Suprapubic skin (tissue), 4 donors: ENCODE measurements around the gene NBEA. TPM values are rescaled to one million over a fixed set of nuclear protein-coding genes. Genes with fewer than 3 reads are reported as not detected.

Experiments used
- DNase-seq, 2 donors: peaks; one replicate each; pipeline ENCODE4 v3.0.0-alpha.2; 2019; ENCODE audit warnings: low spot score in 2 of 2
- H3K27ac ChIP-seq: fragments of 200-600 bp; sonication (generic); one replicate; pipeline ENCODE4 v1.5.1; 2019
- H3K27me3 ChIP-seq: fragments of 200-600 bp; sonication (generic); one replicate; pipeline ENCODE4 v1.5.1; 2019
- H3K36me3 ChIP-seq: fragments of 200-600 bp; sonication (generic); one replicate; pipeline ENCODE4 v1.5.1; 2019
- H3K4me1 ChIP-seq: fragments of 200-600 bp; sonication (generic); one replicate; pipeline ENCODE4 v1.5.1; 2019
- H3K4me3 ChIP-seq: fragments of 200-600 bp; sonication (generic); one replicate; pipeline ENCODE4 v1.5.1; 2019; ENCODE audit warnings: mild to moderate bottlenecking
- H3K9me3 ChIP-seq: fragments of 200-600 bp; sonication (generic); one replicate; pipeline ENCODE4 v1.5.1; 2019
- EP300 ChIP-seq: sonication (generic); formaldehyde crosslinking; IDR thresholded peaks from one replicate; pipeline ENCODE4 v1.6.1; 2017; ENCODE audit warnings: antibody characterized with exemption
- POLR2A ChIP-seq, 2 donors: fragments of 450-650 bp; IDR thresholded peaks; one replicate each; pipeline ENCODE4 v1.6.1; 2017; ENCODE audit warnings: antibody characterized with exemption in 2 of 2, mild to moderate bottlenecking in 2 of 2, moderate library complexity in 2 of 2
- POLR2AphosphoS5 ChIP-seq, 3 donors: sonication (generic); formaldehyde crosslinking; IDR thresholded peaks; one replicate each; pipeline ENCODE4 v1.6.1; 2017; ENCODE audit warnings: antibody characterized with exemption in 3 of 3
- WGBS: methylation state at CpG from one replicate; pipeline ENCODE4 v1.1.5; 2018; 5-methylcytosine and 5-hydroxymethylcytosine counted together
- total RNA-seq, 4 donors: library from RNA; depleted of rRNA; stranded (reverse); fragments of >200 nt; gene quantifications; one replicate each; pipeline ENCODE4 v1.1.0, GENCODE V29; 2016
- TF ChIP-seq, protein P1 (sequence below), 2 donors: fragments of 200-600 bp in 1 of 2; fragments of 450-650 bp in 1 of 2; sonication (generic) in 1 of 2; IDR thresholded peaks; one replicate each; pipeline ENCODE4 v1.5.1; 2016 to 2019; ENCODE audit warnings: antibody characterized with exemption in 2 of 2, mild to moderate bottlenecking in 1 of 2, moderate library complexity in 1 of 2

Gene NBEA
- total RNA-seq, 4 donors from 2014 or later = 3.1 to 9.7 (median 4.1) TPM

DNA sequence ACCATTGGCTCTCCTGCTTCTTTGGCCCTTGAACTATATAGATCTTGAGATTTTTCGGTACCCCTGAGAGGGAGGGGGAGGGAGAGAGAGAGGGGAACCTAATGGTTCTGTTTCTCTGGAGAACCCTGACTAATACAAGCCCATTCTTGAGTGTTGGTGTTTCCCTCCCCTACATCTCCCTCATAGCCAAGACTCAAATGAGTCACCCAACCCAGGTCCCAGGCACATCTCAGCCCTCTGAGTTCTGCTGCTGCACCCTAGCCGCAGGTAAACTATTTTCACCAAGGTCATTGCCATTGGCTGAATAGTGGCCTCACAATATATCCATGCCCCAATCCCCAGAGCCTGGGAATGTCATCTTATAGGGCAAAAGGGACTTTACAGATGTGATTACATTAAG, 760.2 kb downstream of the NBEA start:
- WGBS = 86% methylated on average over 2 of the region's 2 CpGs
- Histone ChIP-seq H3K9me3 (no peaks in the 10 kb centered on the region), H3K36me3 (no peaks in the 10 kb centered on the region), H3K4me1 (peaks cover 4% of the 10 kb centered on the region), H3K27me3 (no peaks in the 10 kb centered on the region), H3K4me3 (no peak overlapping the region), H3K27ac (no peak overlapping the region)
- DNase-seq = peak; percentile 4 to 11
- TF ChIP-seq, protein P1, sequence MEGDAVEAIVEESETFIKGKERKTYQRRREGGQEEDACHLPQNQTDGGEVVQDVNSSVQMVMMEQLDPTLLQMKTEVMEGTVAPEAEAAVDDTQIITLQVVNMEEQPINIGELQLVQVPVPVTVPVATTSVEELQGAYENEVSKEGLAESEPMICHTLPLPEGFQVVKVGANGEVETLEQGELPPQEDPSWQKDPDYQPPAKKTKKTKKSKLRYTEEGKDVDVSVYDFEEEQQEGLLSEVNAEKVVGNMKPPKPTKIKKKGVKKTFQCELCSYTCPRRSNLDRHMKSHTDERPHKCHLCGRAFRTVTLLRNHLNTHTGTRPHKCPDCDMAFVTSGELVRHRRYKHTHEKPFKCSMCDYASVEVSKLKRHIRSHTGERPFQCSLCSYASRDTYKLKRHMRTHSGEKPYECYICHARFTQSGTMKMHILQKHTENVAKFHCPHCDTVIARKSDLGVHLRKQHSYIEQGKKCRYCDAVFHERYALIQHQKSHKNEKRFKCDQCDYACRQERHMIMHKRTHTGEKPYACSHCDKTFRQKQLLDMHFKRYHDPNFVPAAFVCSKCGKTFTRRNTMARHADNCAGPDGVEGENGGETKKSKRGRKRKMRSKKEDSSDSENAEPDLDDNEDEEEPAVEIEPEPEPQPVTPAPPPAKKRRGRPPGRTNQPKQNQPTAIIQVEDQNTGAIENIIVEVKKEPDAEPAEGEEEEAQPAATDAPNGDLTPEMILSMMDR (IDR thresholded peaks at IDR 0.05) = no peak
- TF ChIP-seq EP300 = no peak
- no peak for TF ChIP-seq POLR2A (IDR thresholded peaks at IDR 0.05)
- TF ChIP-seq POLR2AphosphoS5 (IDR thresholded peaks at IDR 0.05) = no peak

DNA sequence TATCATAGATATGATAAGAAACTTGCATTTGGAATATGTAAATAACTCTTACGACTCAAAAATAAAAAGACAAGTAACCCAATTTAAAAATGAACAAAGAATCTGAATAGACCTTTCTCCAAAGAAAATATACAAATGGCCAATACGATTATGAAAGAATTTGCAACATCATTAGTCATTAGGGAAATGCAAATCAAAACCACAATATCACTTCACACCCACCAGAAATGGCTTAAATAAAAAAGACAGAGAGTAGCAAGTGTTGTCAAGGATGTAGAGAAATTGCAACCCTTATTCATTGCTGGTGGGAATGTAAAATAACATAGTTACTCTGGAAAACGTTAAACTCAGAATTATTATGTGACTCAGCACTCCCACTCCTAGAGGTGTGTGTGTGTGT, 761.0 kb downstream of the NBEA start:
- Histone ChIP-seq H3K36me3 (no peaks in the 10 kb centered on the region), H3K27ac (no peak overlapping the region), H3K27me3 (no peaks in the 10 kb centered on the region), H3K9me3 (no peaks in the 10 kb centered on the region), H3K4me1 (peaks cover 4% of the 10 kb centered on the region), H3K4me3 (no peak overlapping the region)
- peak in 1 of 2 donors; percentile 1 for DNase-seq
- TF ChIP-seq, protein P1 (IDR thresholded peaks at IDR 0.05) = no peak
- no peak for TF ChIP-seq POLR2AphosphoS5 (IDR thresholded peaks at IDR 0.05)
- no peak for TF ChIP-seq EP300
- TF ChIP-seq POLR2A (IDR thresholded peaks at IDR 0.05) = no peak
- WGBS = 50% methylated on average over 3 of the region's 3 CpGs

DNA sequence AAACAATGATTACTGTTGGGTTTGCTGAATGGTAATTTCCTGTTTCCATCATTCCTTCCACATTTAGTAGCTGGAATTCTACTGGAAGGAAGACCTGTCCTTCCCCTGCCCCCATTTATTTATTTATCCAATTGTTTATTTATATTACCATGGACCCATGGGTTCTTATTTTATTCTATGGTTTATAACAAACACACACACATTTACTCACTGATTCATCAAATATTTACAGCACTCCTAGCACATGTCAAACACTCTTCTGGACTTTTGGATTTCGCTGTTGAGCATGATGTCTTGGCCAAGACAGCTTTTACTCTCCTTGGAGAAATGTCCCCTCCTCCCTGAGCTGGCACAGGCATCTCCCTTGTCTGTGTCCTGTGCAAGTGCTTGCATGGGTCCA, 762.3 kb downstream of the NBEA start:
- no peaks in the 10 kb centered on the region for H3K27me3 ChIP-seq
- no peak overlapping the region for H3K27ac ChIP-seq
- WGBS = 89% methylated on average over 1 of the region's 1 CpG
- peak in 1 of 2 donors; percentile 48 for DNase-seq
- H3K9me3 ChIP-seq = no peaks in the 10 kb centered on the region
- H3K4me3 ChIP-seq = no peak overlapping the region
- H3K36me3 ChIP-seq = no peaks in the 10 kb centered on the region
- peaks cover 4% of the 10 kb centered on the region for H3K4me1 ChIP-seq
- TF ChIP-seq POLR2AphosphoS5 (IDR thresholded peaks at IDR 0.05) (no peak), POLR2A (IDR thresholded peaks at IDR 0.05) (no peak), EP300 (no peak)
- TF ChIP-seq, protein P1 (IDR thresholded peaks at IDR 0.05) = no peak

DNA sequence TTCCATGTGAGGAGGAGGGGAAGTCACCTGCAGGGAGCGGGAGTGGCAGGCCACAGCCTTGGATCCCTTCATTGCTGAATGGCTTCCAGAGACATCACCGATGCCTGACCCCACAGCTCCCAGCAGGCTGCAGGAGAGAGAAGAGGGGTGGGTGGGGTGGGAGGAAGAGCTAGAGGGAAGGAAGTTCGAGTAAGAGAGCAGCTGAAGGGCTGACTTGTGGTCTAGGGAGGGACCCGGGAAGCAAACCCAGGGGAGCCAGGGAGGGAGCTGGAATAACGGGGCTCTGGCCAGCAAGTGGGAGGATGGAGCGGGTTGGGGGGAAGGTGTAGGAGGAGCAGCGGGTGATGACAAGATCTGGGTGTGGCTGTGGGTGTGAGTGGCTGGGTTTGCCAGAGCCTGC, 764.2 kb downstream of the NBEA start:
- DNase-seq = peak; percentile 51 to 76
- no peak for TF ChIP-seq EP300
- no peak for TF ChIP-seq POLR2A (IDR thresholded peaks at IDR 0.05)
- no peak for TF ChIP-seq POLR2AphosphoS5 (IDR thresholded peaks at IDR 0.05)
- TF ChIP-seq, protein P1 (IDR thresholded peaks at IDR 0.05) = no peak
- WGBS = 75% methylated on average over 7 of the region's 7 CpGs
- Histone ChIP-seq H3K4me3 (no peak overlapping the region), H3K4me1 (no peaks in the 10 kb centered on the region), H3K9me3 (no peaks in the 10 kb centered on the region), H3K27me3 (no peaks in the 10 kb centered on the region), H3K27ac (no peak overlapping the region), H3K36me3 (no peaks in the 10 kb centered on the region)

DNA sequence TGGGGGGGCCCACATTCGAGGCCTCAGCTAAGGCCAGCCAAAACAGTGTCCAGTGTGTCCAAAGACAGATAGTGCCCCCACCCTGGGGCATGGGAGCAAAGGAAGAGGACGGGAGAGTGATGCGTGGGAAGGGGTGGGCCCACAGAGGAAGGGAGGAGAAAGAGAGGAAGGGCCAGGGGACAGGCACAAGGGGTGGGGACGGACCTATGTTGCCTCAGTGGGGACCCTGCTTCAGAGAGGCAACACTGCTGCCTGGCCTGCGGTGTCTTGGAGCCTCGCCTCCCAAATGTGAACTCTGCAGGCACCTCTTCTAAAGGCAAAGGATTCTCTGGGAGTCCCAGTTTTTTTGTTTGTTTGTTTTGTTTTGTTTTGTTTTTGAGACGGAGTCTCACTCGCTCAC, 764.7 kb downstream of the NBEA start:
- peak in 1 of 2 donors; percentile 26 for DNase-seq
- Histone ChIP-seq H3K36me3 (no peaks in the 10 kb centered on the region), H3K4me1 (no peaks in the 10 kb centered on the region), H3K4me3 (no peak overlapping the region), H3K9me3 (no peaks in the 10 kb centered on the region), H3K27me3 (no peaks in the 10 kb centered on the region), H3K27ac (no peak overlapping the region)
- TF ChIP-seq POLR2AphosphoS5 (IDR thresholded peaks at IDR 0.05) = no peak
- 90% methylated on average over 8 of the region's 8 CpGs for WGBS

DNA sequence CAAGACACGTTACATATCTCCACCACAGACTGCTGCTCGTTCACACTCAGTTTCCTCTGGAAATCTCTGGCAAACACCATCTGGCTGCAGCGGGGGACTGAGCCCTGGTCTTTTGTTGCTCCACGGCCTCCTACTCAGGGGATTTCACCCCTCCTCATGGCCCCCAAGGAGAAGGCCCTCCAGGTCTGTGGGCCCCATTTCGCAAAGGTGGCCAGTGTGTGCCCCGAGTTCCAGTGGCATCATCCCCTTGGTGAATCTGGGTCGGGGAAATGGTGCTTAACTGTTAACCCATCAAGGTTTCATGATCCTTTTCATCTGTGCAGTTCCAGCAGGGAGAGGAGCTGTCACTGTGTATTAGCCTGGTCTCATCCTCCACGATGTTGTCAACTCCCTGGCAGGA, 769.8 kb downstream of the NBEA start:
- Histone ChIP-seq H3K9me3 (no peaks in the 10 kb centered on the region), H3K4me1 (peaks cover 7% of the 10 kb centered on the region), H3K4me3 (no peak overlapping the region), H3K27ac (no peak overlapping the region), H3K36me3 (no peaks in the 10 kb centered on the region), H3K27me3 (no peaks in the 10 kb centered on the region)
- WGBS = 73% methylated on average over 8 of the region's 8 CpGs
- TF ChIP-seq EP300 = no peak
- TF ChIP-seq, protein P1 (IDR thresholded peaks at IDR 0.05) = no peak
- peak in 1 of 2 donors; percentile 35 for DNase-seq
